Endothelial cell (in vitro differentiated cells): Measurements from ENCODE around the gene KIAA0408. TPM values are rescaled to one million over a fixed set of nuclear protein-coding genes. Genes with fewer than 3 reads are reported as not detected.

ENCODE experiments used
- DNase-seq: peaks from one replicate; pipeline ENCODE4 v3.0.0; 2021; ENCODE audit warnings: low spot score
- H3K27ac Mint-ChIP-seq: one replicate; pipeline ENCODE4 v1.8.0; 2021; ENCODE audit warnings: mixed read lengths, inconsistent platforms; ENCODE audit not compliant: unreplicated experiment
- H3K27me3 Mint-ChIP-seq: one replicate; pipeline ENCODE4 v1.8.0; 2021; ENCODE audit warnings: mild to moderate bottlenecking, moderate library complexity, mixed read lengths, inconsistent platforms; ENCODE audit not compliant: unreplicated experiment
- H3K36me3 Mint-ChIP-seq: one replicate; pipeline ENCODE4 v1.8.0; 2021; ENCODE audit warnings: mild to moderate bottlenecking, low read depth, mixed read lengths, inconsistent platforms; ENCODE audit not compliant: unreplicated experiment
- H3K4me1 Mint-ChIP-seq: one replicate; pipeline ENCODE4 v1.8.0; 2021; ENCODE audit warnings: mild to moderate bottlenecking, mixed read lengths, inconsistent platforms; ENCODE audit not compliant: unreplicated experiment
- H3K4me3 Mint-ChIP-seq: one replicate; pipeline ENCODE4 v1.8.0; 2021; ENCODE audit warnings: mild to moderate bottlenecking, mixed read lengths, inconsistent platforms; ENCODE audit not compliant: unreplicated experiment
- H3K9me3 Mint-ChIP-seq: one replicate; pipeline ENCODE4 v1.8.0; 2021; ENCODE audit warnings: mixed read lengths, inconsistent platforms; ENCODE audit not compliant: unreplicated experiment
- CTCF ChIP-seq: fragments of 200-600 bp; sonication (generic); IDR thresholded peaks from one replicate; pipeline ENCODE4 v1.5.0; 2021; ENCODE audit warnings: antibody characterized with exemption; ENCODE audit not compliant: unreplicated experiment
- total RNA-seq: library from RNA; stranded (reverse); fragmentation: NEBNext Ultra II Directional; extraction: Animal tissue kit (Norgen Biotek cat#: 25700); gene quantifications from one replicate; pipeline ENCODE4 v1.2.1, GENCODE V29; 2021; ENCODE audit not compliant: unreplicated experiment

The KIAA0408 gene
- total RNA-seq, 1 donor from 2014 or later = 6.4 TPM

DNA sequence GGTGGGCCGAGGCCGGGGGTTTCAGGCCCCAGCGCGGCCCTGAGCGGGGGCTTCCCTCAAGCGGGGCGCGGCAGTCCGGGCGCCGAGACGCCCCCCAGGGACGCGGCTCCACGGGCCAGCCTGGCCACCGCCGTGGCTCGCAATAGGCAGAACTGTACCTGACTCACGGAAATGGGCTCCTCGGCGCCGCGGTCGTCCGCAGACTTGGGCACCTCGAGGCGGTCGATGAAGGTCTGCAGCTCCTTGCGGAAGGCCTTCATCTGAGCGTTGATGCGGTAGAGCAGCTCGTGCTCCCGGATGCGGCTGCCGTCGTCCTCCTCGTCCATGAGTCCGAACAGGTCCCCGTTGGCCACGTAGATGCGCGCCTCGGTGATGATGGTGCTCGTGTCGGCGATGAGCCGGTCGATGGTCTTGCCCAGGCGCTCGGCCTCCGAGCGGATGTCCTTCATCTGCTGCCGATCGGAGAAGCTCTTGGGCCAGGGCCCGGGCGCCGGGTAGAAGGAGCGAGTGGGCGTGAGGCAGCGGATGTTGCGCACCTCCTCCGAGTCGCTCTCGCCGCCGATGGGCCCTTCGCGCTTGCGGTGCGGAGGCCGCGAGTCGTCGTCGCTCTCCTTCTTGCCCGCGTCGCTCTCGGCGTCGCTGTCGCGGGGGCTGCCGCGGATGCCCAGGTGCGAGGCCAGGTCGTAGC, 16.1 kb upstream of the KIAA0408 start:
- DNase-seq = no peak
- H3K4me1 Mint-ChIP-seq = no peaks in the 10 kb centered on the region
- peaks cover 20% of the 10 kb centered on the region for H3K36me3 Mint-ChIP-seq
- H3K27ac Mint-ChIP-seq = no peak overlapping the region
- TF ChIP-seq CTCF = no peak
- H3K4me3 Mint-ChIP-seq = no peak overlapping the region
- peaks cover 2% of the 10 kb centered on the region for H3K27me3 Mint-ChIP-seq
- no peaks in the 10 kb centered on the region for H3K9me3 Mint-ChIP-seq

DNA sequence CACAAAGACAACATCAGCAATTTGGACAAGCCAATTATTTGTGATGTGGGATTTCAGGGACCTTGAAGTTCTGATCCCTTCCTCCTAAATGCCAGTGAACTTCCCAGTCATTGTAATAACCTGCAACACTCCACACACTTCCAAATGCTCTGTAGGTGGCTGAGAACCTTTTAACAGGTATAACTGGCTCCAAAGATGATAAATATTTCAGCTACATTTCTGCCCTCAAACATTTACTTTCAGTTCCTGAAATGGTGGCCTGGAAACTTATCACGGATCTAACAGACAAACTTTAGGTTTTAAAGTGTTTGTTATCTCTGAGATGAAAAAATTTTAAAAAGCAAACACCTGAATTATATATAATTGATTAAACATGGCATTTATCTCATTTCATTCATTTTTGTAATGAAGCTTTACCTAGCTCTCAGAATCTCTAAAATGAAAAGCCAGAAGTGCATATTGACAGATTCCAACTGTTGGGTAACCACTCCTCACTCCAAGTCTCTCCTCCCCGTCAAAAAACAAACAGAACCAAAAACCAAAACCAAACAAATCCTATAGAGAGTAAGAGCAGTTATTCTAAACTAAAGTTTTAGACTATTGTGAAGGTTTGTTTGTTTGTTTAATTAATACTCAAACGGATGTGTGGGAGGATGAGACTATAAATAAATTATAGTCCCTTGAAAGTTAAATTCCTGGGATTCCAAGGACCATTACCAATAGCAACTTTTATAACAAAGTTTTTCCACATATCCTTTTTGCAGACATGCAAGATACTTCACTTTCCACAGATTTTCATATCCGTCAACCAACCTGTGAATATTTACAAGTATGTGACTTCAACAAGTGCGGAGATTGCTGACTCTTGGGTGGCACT, 12.4 kb upstream of the KIAA0408 start:
- H3K4me3 Mint-ChIP-seq = no peak overlapping the region
- H3K4me1 Mint-ChIP-seq = peaks cover 3% of the 10 kb centered on the region
- H3K27me3 Mint-ChIP-seq = peaks cover 2% of the 10 kb centered on the region
- no peak for TF ChIP-seq CTCF
- no peak overlapping the region for H3K27ac Mint-ChIP-seq
- peaks cover 12% of the 10 kb centered on the region for H3K36me3 Mint-ChIP-seq
- H3K9me3 Mint-ChIP-seq = no peaks in the 10 kb centered on the region
- DNase-seq = no peak

DNA sequence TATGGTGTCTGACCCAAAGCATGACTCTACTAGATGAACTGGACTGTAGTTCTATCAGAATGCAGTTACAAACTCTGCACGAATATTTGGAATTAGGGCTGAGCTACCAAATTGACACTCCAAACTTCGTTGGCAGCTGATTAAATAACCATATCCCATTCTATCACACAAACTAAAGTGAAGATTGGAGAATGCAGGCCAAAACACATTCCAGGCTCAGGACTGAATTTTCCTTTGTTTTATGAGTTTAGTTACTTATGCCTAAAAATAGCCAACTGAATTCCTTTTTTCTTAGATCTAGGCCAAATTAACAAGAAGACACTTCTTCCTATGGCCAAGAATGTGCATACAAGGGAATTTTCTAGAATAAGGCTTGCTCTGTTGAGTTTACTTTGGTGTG, 9.7 kb upstream of the KIAA0408 start:
- DNase-seq = no peak
- Mint-ChIP-seq H3K36me3 (no peaks in the 10 kb centered on the region), H3K4me3 (no peak overlapping the region), H3K9me3 (no peaks in the 10 kb centered on the region), H3K27me3 (no peaks in the 10 kb centered on the region), H3K27ac (no peak overlapping the region), H3K4me1 (peaks cover 18% of the 10 kb centered on the region)
- TF ChIP-seq CTCF = no peak

GRCh38 chr6:127466416-127466815, 7.2 kb upstream of the KIAA0408 start:
- H3K9me3 Mint-ChIP-seq = no peaks in the 10 kb centered on the region
- H3K36me3 Mint-ChIP-seq = no peaks in the 10 kb centered on the region
- H3K27me3 Mint-ChIP-seq = no peaks in the 10 kb centered on the region
- DNase-seq = no peak
- peak overlapping the region; percentile 0 for H3K27ac Mint-ChIP-seq
- no peak for TF ChIP-seq CTCF
- H3K4me3 Mint-ChIP-seq = no peak overlapping the region
- H3K4me1 Mint-ChIP-seq = peaks cover 18% of the 10 kb centered on the region

GRCh38 chr6:127464881-127465459, 5.8 kb upstream of the KIAA0408 start:
- Mint-ChIP-seq H3K9me3 (no peaks in the 10 kb centered on the region), H3K27me3 (no peaks in the 10 kb centered on the region), H3K4me3 (no peak overlapping the region), H3K27ac (no peak overlapping the region), H3K4me1 (peaks cover 18% of the 10 kb centered on the region), H3K36me3 (no peaks in the 10 kb centered on the region)
- TF ChIP-seq CTCF = peak; percentile 75
- peak; percentile 74 for DNase-seq
